Forelimb muscle (tissue), 1 donor: Measurements from ENCODE around the gene SERPINB12. TPM values are rescaled to one million over a fixed set of nuclear protein-coding genes. Genes with fewer than 3 reads are reported as not detected.

Experiments
- DNase-seq: peaks from one replicate; pipeline ENCODE4 v3.0.0-alpha.2; 2013; ENCODE audit warnings: low read depth
- polyA plus RNA-seq: library from polyadenylated mRNA; unstranded; fragments of 120-200 nt; gene quantifications from one replicate; pipeline ENCODE4 v1.2.1, GENCODE V29; 2013; ENCODE audit not compliant: insufficient read length

SERPINB12 gene
- polyA plus RNA-seq, 1 donor = 0.53 TPM

DNA sequence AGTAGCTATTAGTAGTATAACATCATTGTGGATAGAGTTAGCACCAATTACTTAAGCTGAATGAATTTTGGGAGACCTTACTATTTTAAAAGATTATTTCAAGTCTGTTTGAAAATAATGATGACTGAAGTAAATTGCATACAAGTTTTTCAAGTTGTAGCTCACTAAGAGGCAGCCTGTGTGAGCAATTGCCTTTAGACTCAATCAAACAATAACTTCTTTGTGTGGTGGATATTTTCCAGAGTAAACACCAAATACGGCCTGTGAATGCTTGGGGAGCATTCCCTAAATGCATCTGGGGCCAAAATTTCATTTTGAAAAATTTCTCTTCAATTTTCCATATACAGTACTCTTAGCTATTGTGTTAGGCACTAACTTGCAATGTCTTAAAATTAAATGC, 7.9 kb downstream of the SERPINB12 start:
- DNase-seq = no peak

DNA sequence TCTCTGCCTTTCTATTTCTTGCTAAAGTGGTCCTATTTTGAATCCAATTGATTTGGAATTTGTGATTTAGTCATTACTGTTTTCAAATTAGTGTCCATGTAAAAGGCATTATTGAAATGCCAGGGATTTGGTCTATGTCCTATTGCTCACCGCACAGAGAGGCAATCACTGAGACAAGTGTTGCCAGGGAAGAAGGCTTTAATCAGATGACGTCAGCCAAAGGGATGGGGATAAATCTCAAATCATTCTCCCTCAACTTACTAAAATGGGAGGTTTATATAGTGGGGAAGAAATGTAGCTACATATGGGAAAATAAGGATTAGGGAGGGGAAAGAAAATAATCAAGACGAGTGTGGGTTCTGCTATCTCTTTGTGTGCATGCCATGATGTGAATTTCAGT, 9.6 kb downstream of the SERPINB12 start:
- no peak for DNase-seq

DNA sequence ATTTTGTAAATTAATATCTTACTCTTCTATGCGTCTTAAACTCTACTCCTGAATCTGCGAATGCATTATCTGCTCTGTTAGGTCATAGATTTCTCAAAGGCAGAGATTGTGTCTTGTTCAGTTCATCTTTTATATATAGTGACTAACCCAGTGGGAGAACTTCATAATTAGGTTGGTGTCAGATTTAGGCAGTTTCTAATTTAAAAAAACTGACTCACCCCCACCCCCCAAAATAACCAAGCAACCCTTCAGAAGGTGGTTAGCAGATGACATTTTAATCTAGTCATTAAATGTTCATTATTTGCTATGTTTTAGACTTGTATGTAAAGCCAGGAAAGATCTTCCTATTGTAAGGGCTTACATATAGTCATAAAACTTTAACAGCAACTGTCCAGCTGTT, 10.4 kb downstream of the SERPINB12 start:
- no peak for DNase-seq

DNA sequence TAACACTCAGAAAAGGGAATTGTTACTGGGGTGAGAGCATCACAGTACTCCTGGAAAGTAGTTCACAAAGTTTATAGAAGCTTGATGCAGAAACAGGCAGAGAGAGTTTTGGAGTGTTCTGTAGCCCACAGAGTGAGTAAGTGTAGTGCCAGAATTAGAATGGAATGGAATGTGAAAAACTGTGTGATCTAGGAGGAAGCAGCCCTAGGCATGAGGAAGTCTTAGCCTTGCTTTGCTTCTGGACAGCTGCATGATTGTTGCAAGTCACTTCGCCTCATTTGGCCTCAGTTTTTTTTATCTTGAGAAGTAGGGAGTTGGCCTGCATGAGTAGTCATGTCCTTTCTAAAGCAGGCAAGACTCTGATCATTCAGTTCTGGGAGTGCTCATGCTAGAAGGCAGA, 10.9 kb downstream of the SERPINB12 start:
- DNase-seq = no peak

DNA sequence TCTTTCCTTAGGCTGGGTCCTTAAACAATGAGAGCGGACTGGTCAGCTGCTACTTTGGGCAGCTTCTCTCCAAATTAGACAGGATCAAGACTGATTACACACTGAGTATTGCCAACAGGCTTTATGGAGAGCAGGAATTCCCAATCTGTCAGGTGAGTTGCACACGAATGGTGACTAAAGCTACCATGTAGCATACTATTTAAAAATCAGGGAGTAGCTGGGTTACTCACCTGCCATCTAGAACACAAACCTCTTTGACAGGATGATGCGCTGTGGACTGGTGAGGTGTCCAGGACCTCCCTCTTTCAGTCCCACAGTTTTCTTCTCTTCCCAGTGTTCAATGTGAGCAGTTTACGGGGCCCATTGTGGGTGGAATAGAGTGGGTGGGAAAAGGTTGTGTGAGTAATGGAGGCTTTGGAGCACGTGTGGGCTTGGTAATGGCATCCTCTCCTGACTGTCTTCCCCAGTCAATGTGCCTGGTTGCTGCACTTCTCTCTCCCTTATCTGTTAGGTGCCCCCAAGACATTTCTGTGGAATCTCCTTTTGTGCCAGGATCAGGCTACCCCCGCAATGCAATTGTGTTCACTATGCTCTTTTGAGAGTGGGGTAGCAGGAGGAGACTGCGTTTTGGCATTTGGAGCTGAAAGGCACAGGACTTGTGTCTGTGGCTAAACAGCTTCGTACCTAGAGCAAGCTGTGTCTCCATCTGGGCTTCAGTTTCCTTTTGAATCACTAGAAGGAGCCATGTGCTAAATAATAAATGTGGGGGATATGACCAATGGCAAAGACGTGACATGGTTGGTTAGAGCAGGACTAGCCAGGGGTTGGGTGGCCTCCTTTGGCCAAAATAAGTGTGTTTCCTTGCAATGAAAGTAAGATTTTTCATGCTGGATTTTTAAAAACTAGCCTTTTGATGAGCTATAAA, 17.7 kb downstream of the SERPINB12 start:
- no peak for DNase-seq

DNA sequence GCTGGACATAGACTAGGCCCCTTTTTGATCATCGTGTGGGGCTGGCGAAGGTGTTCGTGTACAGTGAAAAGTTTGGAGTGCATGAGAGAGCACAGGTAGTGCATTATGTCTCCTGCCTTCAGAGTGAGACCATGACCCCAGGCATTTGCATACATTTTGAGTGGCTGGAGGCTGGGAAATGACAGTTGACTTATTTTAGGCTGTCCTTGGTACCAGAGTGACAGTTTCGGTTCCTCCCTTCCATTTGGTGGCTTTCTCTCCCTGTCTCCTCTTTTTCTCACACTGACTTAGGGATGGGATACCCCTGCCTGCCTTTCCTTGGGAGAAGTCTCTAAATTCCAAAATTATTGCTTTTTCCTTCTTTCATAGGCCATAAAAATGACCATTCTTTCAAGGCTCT, 20.1 kb downstream of the SERPINB12 start:
- no peak for DNase-seq

DNA sequence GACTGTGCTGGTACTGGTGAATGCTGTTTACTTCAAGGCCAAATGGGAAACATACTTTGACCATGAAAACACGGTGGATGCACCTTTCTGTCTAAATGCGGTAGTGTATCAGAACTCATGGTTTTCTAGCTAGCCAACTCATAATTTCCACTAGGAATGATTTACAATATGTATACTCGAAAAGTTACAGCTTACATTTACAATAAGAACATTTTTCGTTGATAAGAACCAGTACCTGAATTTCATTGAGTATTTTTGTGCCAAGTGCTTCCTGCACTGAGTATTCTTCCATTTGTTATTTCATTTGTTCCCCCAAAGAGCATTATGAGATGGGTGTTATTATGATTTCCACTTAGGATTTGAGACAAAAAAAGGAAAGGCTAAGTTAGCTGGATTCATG, 21.9 kb downstream of the SERPINB12 start:
- no peak for DNase-seq

DNA sequence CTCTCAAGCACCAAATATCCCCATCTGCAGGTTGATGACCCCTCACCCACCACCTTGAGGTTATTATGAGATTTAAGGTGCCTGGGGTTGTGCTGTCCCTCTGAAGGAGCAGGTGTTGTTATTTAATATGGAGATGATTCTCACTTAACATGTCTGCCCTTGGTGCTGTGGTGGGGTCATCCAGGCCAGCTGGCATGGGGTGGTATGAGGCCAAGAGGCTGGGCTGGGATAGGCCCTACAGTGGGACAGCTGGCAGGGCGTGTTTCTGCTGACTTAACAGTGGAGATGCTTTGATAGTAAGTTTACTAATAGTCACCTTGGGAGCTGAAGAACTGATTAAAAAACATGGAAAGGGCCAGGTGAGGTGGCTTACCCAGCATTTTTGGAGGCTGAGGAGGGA, 22.4 kb downstream of the SERPINB12 start:
- DNase-seq = no peak

DNA sequence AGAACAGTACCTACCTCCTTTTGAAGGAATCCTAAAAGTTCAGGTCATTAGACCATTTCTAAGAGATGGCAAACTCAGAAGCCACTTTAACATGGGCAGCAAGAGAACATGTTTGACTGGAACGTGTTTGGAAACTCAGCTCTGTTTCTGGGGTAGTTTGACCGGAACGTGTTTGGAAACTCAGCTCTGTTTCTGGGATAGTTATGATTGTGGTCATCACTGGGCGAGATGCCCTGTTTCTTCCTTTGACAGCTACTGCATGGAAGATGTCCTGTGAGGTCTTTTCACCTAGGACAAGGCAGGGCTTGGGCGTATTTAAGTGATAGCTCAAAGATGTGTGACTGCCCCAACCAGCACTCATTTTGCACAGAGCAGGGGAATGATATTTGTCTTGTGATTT, 25.1 kb downstream of the SERPINB12 start:
- no peak for DNase-seq

DNA sequence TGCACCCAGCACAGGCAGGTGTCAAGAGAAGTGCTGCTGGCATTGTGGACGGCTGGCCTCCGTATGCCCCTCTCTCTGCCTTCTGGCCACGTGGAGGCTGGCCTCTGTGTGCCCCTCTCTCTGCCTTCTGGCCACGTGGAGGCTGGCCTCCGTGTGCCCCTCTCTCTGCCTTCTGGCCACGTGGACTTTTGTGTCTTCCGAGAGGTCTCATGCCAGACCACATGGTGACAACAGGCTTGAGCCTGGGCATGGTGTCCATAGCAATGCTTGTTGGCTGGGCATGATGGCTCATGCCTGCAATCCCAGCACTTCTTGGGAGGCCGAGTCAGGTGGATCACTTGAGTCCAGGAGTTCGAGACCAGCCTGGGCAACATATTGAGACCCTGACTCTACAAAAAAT, 25.7 kb downstream of the SERPINB12 start:
- no peak for DNase-seq

DNA sequence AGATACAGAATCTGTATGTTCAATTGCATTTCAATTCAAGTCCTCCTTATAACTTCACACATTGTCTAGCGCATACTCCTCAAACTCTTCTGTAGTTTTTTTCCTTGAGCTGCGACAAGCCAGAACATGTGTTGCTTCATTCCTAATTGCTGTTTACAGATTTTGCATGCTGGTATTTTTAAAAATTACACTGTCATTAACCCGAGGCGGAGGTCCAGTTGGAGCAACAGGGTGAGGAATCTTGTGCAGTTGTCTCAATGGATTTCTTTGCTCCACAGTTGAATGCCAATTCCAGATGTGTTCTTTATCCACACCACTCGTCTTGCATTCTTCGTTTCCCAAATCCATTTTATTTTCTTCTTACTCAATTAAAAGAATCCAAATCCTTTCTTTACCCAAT, 28.6 kb downstream of the SERPINB12 start:
- DNase-seq = no peak

DNA sequence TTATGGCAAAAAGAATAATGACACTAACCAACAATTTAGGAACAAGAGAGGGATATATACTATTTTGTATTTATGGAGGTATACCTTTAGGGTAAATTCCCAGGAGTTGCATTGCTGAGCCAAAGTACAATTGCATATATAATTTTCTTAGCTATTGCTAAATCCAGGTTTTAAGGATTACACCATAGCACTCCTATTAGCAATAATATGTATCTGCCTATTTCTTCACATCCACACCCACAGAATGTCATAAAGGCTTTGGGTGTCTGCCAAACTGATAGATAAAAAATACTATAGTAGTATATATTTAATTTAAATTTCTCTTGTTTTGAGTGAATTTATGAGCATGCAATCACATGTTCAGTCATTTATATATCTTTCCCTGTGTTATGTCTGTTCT, 33.5 kb downstream of the SERPINB12 start:
- DNase-seq = no peak

DNA sequence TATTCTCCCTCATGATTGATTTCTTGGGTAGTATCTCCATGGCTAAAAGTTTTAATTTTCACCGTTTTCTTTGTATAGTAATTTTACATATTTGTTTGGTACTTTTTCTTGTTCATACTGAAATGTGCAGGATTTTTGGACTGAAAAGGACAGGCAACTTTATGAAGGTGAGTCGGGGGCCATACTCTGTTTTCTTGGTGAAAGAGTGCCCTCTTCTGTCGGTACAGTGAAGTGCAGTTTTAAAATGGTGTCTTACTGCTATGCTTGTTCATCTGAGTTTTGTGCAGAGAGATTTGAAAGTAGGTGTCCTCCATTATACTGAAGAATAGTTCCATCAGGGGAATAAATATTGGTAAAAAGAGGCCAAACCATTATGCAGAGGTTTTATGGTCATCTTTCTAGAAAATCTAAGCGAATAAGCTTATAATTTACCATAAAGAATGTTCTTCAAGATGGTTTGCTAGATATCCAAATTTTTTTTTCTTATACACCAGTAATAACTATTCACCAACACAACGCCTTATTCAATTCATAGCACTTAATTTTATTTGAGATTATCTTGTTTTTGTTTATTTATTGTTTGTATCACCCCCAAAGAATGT, 36.3 kb downstream of the SERPINB12 start:
- DNase-seq = peak; percentile 8

DNA sequence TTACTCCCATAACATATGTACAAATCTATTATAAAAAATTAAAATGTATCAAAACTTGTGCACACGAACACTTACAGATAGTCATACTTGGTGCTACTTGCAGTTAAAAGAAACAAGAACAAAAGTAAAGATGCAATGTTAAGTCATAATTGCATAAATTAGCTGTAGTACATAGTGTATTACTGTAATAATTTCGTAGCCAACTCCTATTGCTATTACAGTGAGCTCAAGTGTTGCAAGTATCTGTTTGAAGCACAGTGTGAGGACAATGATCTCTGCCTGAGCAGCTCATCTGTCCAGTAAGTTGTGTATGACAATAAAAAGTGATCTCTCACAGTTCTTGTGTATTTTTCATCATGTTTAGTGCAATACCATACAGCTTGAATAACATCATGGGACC, 37.4 kb downstream of the SERPINB12 start:
- DNase-seq = no peak

DNA sequence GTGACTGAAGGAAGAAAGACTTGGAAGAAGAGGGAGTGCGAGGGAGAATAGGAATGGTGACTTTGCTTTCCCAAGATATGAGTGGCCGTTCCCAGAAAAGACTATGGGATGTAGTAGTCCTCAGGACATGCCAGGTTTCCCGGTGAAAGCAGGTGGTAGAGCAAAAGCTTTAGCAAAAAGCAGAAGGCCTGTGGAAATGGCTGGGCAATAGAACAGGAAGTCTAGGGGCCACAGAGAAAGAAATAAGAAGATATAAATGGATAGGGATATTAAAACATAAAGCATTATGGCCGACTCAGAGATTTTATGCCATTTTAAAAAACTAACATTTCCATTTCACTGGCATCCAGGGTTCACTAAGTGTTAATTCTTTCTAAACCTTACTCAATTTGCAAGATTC, 43.8 kb downstream of the SERPINB12 start:
- DNase-seq = no peak

DNA sequence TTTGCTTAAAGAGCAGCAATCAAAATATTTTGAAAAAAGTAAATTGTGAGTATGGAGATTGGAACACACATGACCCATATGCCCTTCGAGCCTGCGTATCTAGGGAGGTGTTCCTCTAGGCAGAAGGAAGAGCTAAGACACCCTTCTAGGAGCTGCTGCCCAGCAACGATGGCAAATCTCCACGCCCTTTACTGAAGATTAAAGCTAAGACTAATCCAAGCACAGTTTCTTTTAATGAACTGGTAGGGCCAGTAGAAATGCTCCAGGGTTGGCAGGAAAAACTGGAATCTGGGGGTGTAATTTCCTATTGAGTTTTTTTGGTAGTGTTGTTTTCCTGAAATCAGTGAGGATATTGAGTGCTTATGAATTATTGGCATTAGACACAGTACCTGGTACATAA, 44.3 kb downstream of the SERPINB12 start:
- DNase-seq = no peak

DNA sequence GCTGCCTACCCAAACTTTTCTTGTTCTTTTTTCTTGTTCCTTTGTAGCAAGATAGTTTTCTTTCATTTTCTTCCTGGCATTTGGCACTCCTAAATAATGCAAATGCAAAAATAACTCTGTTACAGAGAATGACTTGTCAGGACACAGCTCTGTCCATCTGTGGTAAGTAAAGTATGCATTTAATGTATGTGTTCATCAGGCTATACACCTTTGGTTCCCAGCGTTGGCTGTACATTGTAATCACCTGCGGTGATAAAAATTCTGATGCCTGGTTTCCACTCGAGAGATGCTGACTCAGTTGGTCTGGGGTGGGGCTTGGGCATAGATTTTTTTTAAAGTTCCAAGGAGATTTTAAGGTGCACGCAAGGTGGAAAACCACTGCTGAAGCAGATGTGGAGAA, 44.8 kb downstream of the SERPINB12 start, which contains the start of gene SERPINB13:
Gene SERPINB13, plus strand, starts transcription at position 378 of the 400 bp plus-strand sequence. CDS start 1,325 bp downstream, outside the sequence.
- no peak for DNase-seq

DNA sequence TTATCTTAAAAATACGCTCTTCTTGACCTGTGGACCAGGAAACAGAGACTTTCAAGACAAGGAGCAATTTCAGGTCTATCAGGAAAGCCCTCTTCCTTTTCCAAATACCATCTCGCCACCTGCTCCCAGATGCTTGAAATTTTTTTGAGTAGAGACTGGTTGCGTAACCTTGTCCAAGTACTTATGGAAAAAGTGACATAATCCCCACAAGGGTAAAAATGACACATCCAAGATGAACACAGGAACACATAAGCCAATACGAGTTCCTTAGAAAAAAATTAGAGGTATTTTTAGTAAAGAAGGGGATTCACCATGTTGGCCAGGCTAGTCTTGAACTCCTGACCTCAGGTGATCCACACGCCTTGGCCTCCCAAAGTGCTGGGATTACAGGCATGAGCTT, 46.7 kb downstream of the SERPINB12 start:
- DNase-seq = no peak

DNA sequence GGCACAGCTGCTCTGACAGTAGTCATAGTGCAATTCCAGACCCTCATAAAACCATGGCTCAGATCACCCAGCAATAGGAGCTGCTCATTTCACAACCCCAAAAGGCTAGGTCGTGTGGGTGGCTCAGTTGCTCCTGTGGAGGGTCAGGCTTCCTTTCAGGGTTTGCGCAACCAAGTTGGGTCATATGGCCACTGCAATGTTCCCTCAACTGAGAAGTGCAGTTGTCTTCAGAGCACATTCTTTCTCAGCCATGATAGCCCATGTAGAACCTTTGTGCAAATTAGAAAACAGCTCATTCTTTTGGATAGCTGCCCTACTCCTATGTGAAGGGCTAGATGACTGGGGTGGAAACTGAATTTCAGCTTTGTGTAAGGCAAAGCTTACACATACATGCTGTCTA, 48.2 kb downstream of the SERPINB12 start:
- DNase-seq = no peak

DNA sequence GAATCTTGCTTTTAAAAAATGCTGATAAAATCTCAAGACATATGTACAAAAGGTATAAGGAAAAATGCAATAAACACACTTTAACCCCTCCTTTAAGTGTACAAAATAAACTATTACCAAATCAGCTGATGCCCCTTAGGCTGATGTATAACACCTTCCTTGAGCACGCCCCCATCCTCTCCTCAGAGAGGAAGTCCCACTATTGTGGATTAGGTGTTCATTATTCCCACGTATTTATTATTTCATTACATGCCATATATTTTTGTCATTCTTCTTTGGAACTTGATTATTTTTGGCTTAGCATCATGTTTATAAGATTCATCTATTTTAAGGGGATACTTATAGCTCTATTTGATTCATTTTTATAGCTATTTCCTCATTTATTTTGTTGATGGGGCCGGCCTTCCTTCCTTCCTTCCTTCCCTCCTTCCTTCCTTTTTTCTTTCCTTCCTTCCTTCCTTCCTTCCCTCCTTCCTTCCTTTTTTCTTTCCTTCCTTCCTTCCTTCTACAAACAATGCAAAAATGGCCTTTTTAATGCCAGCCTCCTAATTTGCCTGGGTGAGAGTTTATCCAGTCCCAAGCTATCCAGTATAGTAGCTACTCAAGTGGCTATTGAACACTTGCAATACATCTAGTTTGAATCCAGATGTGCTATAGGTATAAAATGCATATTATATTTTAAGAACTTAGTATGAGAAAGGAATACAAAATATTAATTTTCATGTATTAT, 49.0 kb downstream of the SERPINB12 start:
- no peak for DNase-seq

DNA sequence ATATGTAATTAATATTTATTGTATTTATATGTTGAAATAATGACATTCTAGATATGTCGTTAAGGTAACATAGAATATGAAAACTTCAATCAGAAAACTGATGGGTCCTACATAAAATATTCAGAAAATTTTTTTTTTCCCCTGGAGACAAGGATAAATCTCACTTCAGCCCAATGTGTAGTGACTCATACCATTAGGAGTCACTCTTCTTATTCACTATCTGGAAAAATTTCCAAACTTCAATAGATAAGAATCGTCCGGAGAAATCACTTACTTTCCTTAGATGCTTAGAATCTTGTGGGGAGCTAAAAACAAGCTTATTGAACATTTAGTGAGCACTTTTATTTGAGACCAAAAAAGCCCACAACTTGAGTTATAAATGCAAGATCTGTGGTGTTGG, 49.6 kb downstream of the SERPINB12 start:
- DNase-seq = no peak

DNA sequence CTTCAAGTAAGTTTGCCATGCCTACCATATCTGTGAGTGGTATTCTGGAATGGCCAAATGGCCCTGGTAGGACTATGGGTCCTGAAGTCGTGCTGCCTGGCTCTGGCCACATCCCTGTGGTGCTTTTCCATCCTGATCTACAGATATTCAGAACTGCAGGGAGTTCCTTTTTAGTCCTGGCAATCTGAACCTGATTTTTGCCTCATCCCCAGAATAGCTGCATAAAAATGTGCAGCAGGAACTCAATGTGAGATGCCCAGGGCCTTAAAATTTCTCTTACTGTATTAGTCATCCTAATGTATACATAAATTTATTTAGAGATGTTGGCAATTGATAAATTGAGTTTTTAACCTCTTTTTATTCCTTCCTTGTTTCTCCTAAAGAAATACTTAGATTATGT, 50.3 kb downstream of the SERPINB12 start:
- no peak for DNase-seq

DNA sequence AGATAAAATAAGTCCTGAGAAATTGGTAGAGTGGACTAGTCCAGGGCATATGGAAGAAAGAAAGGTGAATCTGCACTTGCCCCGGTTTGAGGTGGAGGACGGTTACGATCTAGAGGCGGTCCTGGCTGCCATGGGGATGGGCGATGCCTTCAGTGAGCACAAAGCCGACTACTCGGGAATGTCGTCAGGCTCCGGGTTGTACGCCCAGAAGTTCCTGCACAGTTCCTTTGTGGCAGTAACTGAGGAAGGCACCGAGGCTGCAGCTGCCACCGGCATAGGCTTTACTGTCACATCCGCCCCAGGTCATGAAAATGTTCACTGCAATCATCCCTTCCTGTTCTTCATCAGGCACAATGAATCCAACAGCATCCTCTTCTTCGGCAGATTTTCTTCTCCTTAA, 54.8 kb downstream of the SERPINB12 start:
- no peak for DNase-seq
